HG03196 (cell line): Measurements from ENCODE around the gene LDHD.
A peak's percentile ranks its signal among the peaks of the same experiment; 100 is the strongest.

Experiments used
- ATAC-seq: cut with Tn5 transposase; IDR thresholded peaks from one replicate; pipeline ENCODE4 v1.9.1; 2021; ENCODE audit not compliant: unreplicated experiment

LDHD gene

DNA sequence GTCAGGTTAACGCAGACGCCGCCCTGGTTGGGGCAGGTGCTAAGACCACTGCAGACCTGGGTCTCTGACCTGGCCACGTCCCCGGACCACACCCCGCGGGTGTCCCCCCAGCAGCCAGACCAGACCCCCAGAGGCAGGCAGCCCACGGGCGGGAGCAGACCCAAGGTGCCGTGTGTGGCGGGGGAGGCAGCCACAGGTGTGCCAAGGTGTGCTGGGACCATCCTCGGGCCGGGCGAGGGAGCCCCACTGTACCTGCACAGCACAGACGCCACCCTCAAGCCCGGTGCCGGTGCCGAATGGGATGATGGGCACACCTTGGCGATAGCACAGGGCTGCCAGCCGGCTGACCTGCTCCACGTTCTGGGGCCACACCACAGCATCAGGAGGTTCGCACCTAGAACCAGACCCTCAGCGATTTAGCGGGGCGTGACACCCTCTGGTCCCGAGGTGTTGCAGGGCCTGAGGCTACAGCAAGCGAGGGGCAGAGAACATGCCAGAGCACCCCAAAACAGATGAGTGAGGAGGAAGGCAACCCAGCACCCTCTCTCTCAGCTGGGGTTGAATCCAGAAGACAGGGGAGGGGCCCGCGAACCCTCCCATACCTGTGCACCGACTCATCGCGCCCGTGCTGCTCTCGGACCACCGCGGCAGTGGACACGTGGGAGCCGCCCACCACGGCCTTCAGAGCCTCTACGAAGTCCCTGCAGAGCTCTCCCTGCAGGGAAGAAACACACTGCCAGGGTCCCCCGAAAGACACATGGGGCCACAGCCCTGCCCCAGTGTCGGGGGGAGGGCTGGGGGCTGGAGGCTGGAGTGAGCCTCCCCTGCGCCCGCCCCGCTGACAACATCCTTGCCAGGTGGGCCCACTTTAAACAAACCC is 1.4 kb downstream of the LDHD start:
- no peak for ATAC-seq

DNA sequence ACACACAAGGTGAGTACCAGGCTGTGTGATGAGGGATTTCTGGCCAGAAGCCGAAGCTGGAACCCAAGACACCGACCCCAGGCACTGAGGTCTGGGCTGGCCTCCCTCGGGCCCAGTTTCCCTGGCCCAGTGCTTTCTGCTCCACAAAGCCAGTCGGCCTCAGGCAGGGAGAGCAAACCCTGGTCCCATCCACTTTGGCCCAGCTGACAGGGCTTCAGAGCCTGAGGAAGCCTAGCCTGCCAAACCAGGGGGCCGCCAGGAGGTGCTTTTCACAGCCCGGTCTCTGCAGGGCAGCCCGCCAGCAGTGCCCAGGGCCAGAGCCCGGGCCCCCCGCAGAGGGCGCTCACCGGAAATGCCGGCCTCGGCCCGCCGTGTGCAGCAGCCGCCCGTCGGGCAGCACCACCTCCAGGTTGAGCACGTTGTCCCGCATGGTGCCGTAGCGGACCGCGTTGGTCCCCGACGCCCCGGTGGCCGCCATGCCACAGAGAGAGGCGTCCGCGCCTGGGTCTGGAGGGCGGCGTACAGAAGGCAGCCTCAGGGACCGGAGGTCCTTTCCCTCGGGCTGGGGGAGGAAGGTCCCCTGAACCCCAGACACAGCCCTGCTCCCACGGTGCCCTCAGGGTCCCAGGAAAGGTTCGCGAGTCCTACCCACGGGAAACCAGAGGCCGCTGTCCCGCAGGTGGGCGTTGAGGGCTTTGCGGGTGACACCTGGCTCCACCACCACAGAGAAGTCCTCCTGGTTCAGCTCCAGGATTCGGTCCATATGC is 2.2 kb downstream of the LDHD start:
- no peak for ATAC-seq

DNA sequence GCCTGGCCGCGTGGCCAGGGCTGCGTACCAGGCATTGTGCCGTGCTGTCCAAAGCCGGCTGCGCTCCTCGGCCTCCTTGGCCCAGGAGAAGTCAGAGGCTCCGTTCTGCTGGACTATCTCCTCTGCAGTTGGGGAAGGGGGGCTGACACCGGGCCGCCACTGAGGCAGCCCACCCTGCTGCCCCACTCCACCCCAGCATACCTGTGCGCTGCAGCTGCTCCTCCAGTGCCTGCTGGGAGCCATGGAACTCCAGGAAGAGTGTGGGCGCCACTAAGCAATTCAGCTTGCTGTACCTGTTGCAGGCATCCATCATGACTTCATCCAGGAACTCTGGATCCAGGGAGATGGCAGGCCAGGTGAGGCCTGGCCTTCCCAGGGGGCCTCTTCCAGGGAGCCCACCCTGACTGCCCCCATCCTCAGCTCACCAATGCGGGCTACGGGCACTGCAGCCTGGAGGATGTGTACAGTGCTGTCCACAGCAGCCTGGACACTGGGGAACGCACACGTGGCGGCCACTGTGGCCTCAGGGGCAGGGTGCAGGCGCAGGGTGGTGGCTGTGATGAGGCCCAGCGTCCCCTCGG is 2.9 kb downstream of the LDHD start:
- no peak for ATAC-seq

- no peak for ATAC-seq
Measured at GRCh38 chr16:75112734-75113491, 3.7 kb downstream of the LDHD start.

DNA sequence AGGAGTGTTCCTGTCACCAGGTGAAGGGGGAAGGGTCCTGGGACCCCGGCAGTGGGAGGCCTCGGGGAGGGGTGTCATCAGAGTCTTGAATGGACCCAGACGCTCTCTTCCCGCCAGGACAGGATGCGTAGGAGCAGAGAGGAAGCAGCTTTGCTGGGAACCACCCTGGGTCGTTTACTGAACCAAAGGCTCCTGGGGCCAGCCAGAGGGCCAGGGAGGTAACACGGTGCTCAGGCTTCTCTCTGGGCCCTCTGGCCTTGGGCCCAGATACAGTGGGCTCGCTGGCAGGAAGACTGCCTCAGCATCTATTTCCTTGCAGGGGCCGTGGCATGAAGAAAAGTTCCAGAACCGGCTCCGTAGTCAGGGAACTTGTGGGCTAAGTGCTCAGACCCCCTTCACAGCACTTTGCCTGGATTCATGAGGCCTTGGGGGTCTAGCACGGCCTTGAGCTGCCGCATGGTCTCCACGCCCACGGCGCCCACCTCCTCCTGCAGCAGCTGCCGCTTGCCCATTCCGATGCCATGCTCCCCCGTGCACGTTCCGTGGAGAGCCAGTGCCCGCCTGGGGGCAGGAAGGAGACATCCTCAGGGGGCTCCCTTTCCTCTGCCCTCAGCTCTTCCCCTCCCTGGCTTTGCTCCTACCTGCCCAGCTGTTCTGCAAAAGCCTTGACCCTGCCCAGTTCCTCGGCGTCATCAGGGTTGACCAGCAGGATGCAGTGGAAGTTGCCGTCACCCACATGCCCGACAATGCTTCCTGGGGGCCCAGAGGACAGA is 4.4 kb downstream of the LDHD start:
- no peak for ATAC-seq

- ATAC-seq, result no peak
Measured at GRCh38 chr16:75111514-75111940, 5.1 kb downstream of the LDHD start.

GRCh38 chr16:75110637-75111513 is 5.7 kb downstream of the LDHD start:
- ATAC-seq, result peak; percentile 54

DNA sequence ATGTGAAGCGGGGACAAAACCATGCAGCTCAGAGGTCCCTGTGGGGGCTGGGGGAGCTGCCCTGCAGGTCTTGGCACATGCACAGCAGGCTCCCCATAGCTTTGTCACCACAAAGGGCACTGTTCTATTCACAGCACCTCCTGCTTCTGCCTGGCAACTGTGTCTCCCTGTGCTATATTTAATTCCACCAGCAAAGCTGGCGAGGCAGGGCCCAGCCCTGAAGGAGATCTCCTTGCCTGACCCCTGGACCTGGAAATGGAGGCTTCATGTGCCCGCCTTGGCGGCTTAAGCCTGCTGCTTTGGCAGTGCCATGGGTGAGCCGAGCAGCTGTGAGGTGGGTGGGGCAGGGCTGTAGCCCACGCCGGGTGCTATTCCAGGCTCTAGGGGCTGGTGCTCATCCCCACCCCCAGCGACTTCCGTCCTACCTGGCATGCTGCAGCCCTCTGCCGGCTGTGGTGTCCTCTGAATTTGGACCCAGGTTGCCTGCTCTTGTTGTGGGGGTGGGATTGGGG is 6.8 kb downstream of the LDHD start:
- ATAC-seq, result no peak

GRCh38 chr16:75108792-75109731 is 7.5 kb downstream of the LDHD start:
- ATAC-seq, result peak; percentile 42

DNA sequence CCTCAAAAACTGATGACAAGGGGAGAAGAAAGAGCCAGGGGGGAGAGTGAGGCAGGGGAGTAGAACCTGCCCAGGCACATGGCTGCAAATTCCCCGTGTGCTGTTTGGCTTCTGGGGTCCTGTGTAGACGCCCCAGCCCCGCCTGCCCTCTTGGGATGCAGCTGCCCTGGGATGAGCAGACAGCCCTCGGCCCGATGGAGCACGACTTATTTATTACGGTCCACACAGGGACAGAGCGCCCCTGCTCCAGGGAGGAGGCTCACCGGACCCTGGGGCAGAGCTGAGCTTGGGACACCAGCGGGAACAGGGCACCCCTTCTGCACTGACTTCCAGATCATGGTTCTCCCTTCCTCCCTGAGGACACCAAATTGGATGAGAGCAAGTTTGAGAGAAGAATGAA is 9.1 kb downstream of the LDHD start:
- ATAC-seq, result no peak

- ATAC-seq, result no peak
Measured at GRCh38 chr16:75106351-75107274, 10.0 kb downstream of the LDHD start.

DNA sequence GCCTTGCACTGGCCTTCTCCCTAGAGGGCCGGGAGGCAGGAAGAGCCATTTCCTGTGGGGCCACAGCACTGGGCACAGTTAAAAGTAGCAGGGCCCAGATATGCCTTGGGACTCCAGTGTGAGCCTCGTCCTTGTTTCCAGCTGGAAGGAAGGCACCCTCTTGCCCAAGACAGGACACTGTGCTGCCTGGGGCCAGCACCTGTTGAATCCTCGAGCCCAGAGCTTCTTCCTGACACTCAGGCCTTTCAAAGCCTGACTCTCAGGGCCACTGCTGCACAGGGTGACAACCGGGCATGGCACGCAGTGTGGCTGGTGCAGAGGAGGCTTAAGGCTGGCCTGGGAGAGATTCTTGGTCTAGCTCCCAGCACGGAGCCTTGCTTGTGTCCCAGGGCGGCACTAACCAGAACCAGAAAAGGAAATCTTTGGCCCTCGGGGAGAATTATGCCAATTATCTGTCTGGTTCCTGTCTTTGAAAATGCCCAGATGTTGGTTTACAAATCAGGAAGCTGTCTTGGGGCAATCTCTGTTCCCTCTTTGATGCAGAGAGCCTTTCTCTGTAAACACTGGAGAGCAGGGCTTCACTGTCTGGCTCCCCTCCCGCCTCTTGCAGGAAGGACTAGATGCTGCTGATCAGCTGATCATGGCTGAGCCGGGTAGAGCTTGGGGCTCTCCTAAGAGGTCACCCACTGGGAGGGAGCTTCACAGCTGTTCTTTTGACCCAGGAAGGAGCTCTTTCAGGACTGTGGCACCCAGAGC is 11.1 kb downstream of the LDHD start:
- ATAC-seq, result no peak

GRCh38 chr16:75104836-75105235 is 11.7 kb downstream of the LDHD start:
- ATAC-seq, result no peak

- no peak for ATAC-seq
Measured at GRCh38 chr16:75103994-75104393, 12.6 kb downstream of the LDHD start.

GRCh38 chr16:75102595-75102994 is 14.0 kb downstream of the LDHD start:
- no peak for ATAC-seq

DNA sequence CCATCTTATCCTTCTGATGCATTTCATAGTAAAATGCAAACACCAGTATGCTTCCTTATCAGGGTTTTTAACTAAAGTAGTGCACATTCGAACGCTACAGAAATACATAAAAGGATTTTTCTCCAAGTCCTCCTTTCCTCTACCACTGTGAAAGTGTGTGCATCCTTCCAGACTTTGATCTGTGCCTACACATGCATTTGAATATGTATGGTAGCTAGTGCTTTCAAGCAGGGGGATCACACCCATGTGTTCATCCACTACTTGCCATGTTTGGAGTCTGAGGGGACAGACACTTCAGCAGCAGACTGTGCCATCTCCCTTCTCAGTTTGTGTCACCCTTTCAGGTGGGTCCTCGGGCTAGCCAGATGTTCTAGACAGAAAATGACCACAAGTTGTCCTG is 14.9 kb downstream of the LDHD start:
- ATAC-seq, result no peak
